ENCODE measurements around the gene UNC45A.

The UNC45A gene, protein sequence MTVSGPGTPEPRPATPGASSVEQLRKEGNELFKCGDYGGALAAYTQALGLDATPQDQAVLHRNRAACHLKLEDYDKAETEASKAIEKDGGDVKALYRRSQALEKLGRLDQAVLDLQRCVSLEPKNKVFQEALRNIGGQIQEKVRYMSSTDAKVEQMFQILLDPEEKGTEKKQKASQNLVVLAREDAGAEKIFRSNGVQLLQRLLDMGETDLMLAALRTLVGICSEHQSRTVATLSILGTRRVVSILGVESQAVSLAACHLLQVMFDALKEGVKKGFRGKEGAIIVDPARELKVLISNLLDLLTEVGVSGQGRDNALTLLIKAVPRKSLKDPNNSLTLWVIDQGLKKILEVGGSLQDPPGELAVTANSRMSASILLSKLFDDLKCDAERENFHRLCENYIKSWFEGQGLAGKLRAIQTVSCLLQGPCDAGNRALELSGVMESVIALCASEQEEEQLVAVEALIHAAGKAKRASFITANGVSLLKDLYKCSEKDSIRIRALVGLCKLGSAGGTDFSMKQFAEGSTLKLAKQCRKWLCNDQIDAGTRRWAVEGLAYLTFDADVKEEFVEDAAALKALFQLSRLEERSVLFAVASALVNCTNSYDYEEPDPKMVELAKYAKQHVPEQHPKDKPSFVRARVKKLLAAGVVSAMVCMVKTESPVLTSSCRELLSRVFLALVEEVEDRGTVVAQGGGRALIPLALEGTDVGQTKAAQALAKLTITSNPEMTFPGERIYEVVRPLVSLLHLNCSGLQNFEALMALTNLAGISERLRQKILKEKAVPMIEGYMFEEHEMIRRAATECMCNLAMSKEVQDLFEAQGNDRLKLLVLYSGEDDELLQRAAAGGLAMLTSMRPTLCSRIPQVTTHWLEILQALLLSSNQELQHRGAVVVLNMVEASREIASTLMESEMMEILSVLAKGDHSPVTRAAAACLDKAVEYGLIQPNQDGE

DNA sequence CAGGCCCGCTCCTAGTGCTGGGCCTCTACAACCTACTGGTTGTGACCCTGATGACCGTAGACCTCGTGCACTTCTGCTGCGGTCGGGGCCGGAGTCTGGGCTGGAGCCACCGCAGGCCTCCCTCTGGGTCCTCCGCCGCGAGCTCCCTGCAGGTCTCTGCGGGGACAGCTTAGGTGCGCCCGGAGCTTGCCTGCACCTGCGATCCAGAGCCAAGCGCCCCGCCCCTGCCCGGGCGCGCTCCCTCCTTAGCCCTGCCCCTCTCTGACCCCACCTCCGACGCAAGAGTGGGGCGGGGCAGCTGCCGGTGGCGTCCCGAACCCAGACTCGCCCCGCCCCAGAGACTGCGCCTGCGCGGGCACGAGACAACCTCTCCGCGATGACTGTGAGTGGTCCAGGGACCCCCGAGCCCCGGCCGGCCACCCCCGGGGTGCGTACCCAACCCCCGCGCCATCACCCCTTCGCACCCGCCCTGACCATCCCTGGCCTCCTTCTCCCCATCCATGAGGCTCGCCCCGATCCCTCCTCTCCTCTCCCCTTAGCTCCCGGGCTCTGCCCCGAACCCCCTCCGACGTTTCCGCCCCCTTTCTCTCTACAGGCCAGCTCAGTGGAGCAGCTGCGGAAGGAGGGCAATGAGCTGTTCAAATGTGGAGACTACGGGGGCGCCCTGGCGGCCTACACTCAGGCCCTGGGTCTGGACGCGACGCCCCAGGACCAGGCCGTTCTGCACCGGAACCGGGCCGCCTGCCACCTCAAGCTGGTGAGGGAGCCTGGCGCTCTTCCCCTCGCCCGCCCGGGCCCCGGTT, at the start of gene UNC45A:
TSS of gene UNC45A (plus strand) at position 337 of the 803 bp plus-strand sequence. CDS start at position 377, 40 bp downstream.
- Histone ChIP-seq H3K4me1 (ENCODE audit: control insufficient read depth, insufficient read depth, low read length) (peaks cover 37% of the 10 kb centered on the region), H3K9ac (ENCODE audit: low read length) (peak within 1 kb of the TSS; percentile 77), H3K4me3 (ENCODE audit: low read length) (peak within 1 kb of the TSS; percentile 57)

DNA sequence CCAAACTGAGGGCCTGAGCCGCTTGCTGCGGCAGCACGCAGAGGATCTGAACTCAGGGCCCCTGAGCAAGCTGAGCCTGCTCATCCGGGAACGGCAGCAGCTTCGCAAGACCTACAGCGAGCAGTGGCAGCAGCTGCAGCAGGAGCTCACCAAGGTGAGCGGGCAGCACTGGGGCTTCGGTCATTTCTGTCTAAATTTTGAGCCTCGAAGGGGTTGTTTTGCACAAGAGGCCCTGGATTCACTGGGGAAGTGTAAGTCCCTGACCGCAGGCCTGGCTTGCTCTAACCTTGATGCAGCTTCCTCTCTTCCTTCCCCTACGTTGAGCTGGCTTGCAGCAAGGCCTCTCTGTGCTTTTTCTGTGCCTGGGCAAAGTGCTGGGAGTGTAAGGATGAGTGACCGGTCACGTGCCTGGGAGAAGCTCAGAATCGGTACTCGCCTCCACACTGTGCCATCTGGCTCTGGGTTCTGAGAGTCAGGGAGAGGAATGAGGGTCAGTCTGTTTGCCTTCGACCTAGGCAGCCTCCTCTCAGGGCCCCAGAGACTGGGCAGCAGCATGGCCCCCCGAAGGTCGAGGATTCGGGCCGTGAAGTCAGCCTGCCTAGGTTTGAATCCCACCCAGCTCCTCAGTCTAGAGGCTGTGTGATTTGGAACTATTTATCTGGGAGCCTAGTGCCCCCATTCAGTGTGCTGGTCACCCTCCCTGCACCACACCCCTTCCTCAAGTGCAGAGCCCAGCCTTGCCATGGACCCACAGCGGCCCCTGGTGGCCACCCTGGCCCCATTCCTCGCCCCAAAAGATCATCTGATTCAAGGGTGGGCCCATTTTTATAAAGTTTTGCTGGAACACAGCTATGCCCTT, 49.4 kb upstream of the UNC45A start:
- H3K36me3 ChIP-seq (ENCODE audit: control insufficient read depth, insufficient read depth, low read length), result peaks cover 8% of the 10 kb centered on the region
- no peak overlapping the region for H3K4me3 ChIP-seq (ENCODE audit: low read length)
- H3K27me3 ChIP-seq (ENCODE audit: control insufficient read depth, insufficient read depth, low read length), result no peaks in the 10 kb centered on the region
- H3K9me3 ChIP-seq (ENCODE audit: control insufficient read depth, low read length), result no peaks in the 10 kb centered on the region
- peaks cover 34% of the 10 kb centered on the region for H3K4me1 ChIP-seq (ENCODE audit: control insufficient read depth, insufficient read depth, low read length)
- H3K9ac ChIP-seq (ENCODE audit: low read length), result peak overlapping the region; percentile 88

More for the DNA sequence above, at the start of gene UNC45A:
- Histone ChIP-seq H3K27me3 (ENCODE audit: control insufficient read depth, insufficient read depth, low read length) (no peaks in the 10 kb centered on the region), H3K9me3 (ENCODE audit: control insufficient read depth, low read length) (no peaks in the 10 kb centered on the region), H3K36me3 (ENCODE audit: control insufficient read depth, insufficient read depth, low read length) (peaks cover 16% of the 10 kb centered on the region)

DNA sequence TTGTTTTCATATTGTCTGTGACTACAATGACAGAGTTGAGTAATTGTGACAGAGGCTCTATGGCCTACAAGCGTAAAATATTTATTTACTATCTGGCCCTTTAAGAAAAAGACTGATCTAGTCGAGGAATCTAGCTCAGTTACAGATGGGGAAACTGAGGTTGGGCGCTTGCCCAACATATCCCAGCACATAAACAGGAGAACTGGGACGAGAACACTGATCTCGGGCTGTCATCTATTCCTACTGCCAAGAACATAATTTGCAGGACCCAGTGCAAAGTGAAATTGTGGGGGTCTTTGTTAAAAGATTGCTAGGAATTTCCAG, 48.8 kb upstream of the UNC45A start:
- peaks cover 8% of the 10 kb centered on the region for H3K36me3 ChIP-seq (ENCODE audit: control insufficient read depth, insufficient read depth, low read length)
- no peak overlapping the region for H3K4me3 ChIP-seq (ENCODE audit: low read length)
- no peak overlapping the region for H3K9ac ChIP-seq (ENCODE audit: low read length)
- peaks cover 34% of the 10 kb centered on the region for H3K4me1 ChIP-seq (ENCODE audit: control insufficient read depth, insufficient read depth, low read length)
- no peaks in the 10 kb centered on the region for H3K27me3 ChIP-seq (ENCODE audit: control insufficient read depth, insufficient read depth, low read length)
- H3K9me3 ChIP-seq (ENCODE audit: control insufficient read depth, low read length), result no peaks in the 10 kb centered on the region

DNA sequence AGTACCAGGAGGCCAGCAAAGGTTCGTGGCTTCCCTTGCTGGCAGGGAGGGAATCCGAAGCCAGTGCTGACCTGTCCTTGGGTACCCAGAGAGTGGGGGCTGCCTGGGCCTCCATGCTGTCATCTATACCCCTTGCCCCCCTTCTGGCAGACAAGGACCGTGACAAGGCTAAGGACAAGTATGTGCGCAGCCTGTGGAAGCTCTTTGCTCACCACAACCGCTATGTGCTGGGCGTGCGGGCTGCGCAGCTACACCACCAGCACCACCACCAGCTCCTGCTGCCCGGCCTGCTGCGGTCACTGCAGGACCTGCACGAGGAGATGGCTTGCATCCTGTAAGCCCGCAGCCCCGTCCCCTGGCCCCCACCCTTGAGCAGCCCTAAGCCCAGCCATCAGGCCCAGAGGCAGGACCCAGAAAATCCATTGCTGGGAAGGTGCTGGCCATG, 48.0 kb upstream of the UNC45A start:
- Histone ChIP-seq H3K9ac (ENCODE audit: low read length) (no peak overlapping the region), H3K4me1 (ENCODE audit: control insufficient read depth, insufficient read depth, low read length) (peaks cover 34% of the 10 kb centered on the region), H3K36me3 (ENCODE audit: control insufficient read depth, insufficient read depth, low read length) (peaks cover 4% of the 10 kb centered on the region), H3K9me3 (ENCODE audit: control insufficient read depth, low read length) (no peaks in the 10 kb centered on the region), H3K27me3 (ENCODE audit: control insufficient read depth, insufficient read depth, low read length) (no peaks in the 10 kb centered on the region), H3K4me3 (ENCODE audit: low read length) (no peak overlapping the region)

DNA sequence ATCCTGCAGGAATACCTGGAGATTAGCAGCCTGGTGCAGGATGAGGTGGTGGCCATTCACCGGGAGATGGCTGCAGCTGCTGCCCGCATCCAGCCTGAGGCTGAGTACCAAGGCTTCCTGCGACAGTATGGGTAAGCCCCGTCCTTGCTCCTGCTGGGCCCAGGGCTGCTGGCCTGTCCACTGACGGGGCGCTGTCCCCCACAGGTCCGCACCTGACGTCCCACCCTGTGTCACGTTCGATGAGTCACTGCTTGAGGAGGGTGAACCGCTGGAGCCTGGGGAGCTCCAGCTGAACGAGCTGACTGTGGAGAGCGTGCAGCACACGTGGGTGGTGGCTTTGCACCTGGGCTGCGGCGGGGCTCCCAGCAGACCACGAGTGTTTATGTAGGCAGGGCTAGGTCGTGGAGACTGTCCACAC, 45.8 kb upstream of the UNC45A start:
- no peak overlapping the region for H3K4me3 ChIP-seq (ENCODE audit: low read length)
- H3K4me1 ChIP-seq (ENCODE audit: control insufficient read depth, insufficient read depth, low read length), result peaks cover 20% of the 10 kb centered on the region
- no peaks in the 10 kb centered on the region for H3K9me3 ChIP-seq (ENCODE audit: control insufficient read depth, low read length)
- no peaks in the 10 kb centered on the region for H3K27me3 ChIP-seq (ENCODE audit: control insufficient read depth, insufficient read depth, low read length)
- H3K9ac ChIP-seq (ENCODE audit: low read length), result no peak overlapping the region
- H3K36me3 ChIP-seq (ENCODE audit: control insufficient read depth, insufficient read depth, low read length), result no peaks in the 10 kb centered on the region

DNA sequence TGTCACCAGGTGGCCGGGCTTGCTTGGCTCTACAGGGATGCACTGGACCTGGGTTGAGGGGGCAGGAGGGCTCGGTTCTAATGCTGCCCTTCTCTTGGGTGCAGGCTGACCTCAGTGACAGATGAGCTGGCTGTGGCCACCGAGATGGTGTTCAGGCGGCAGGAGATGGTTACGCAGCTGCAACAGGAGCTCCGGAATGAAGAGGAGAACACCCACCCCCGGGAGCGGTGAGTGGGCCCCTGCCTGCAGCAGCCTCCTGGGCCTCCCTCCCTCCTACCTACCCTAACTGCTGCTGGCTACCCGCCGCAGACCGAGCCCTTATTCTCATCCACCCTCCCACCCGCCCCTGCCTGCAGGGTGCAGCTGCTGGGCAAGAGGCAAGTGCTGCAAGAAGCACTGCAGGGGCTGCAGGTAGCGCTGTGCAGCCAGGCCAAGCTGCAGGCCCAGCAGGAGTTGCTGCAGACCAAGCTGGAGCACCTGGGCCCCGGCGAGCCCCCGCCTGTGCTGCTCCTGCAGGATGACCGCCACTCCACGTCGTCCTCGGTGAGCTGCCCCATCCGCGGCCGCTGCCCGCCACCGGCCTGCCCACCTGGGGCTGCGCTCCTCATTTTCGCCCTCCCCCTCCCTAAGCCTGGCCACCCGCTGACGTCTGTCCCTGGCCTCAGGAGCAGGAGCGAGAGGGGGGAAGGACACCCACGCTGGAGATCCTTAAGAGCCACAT, 45.2 kb upstream of the UNC45A start:
- Histone ChIP-seq H3K4me1 (ENCODE audit: control insufficient read depth, insufficient read depth, low read length) (peaks cover 14% of the 10 kb centered on the region), H3K36me3 (ENCODE audit: control insufficient read depth, insufficient read depth, low read length) (no peaks in the 10 kb centered on the region), H3K9ac (ENCODE audit: low read length) (no peak overlapping the region), H3K9me3 (ENCODE audit: control insufficient read depth, low read length) (no peaks in the 10 kb centered on the region), H3K27me3 (ENCODE audit: control insufficient read depth, insufficient read depth, low read length) (no peaks in the 10 kb centered on the region), H3K4me3 (ENCODE audit: low read length) (no peak overlapping the region)

DNA sequence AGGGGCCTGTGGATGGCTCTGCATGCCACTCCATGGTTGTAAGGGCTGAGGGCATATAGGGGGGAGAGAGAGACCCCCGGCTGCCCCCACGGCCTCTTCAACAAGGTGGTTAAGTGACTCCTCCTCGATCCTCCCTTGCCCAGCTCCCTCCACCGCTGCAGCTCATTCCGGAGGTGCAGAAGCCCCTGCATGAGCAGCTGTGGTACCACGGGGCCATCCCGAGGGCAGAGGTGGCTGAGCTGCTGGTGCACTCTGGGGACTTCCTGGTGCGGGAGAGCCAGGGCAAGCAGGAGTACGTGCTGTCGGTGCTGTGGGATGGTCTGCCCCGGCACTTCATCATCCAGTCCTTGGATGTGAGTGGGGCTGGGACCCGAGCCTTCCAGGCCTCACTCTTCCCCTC, 44.2 kb upstream of the UNC45A start:
- Histone ChIP-seq H3K36me3 (ENCODE audit: control insufficient read depth, insufficient read depth, low read length) (no peaks in the 10 kb centered on the region), H3K9ac (ENCODE audit: low read length) (no peak overlapping the region), H3K9me3 (ENCODE audit: control insufficient read depth, low read length) (no peaks in the 10 kb centered on the region)

DNA sequence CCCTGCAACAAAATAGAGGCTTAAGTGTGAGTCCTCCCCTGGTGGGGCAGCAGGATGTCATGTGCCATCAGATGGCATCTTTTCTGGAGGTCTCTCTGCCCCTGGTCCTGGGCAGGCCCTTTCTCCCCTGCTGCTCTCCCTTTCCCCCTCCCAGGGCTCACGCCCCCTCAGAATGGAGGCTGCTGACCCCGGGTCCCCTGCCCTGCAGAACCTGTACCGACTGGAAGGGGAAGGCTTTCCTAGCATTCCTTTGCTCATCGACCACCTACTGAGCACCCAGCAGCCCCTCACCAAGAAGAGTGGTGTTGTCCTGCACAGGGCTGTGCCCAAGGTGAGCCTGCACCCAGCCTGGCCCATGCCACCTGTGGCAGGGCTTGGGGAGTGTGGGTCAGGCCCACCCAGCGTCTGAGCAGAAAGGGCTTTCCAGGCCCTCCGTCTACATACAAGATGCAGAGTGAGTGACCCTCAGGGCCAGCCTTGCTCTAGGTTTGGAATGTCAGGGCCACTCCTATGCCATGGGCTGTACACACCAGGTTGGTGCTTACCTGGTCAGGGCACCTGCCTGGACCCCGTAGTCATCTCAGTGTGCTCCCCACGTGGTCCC, 43.6 kb upstream of the UNC45A start:
- Histone ChIP-seq H3K36me3 (ENCODE audit: control insufficient read depth, insufficient read depth, low read length) (no peaks in the 10 kb centered on the region), H3K27me3 (ENCODE audit: control insufficient read depth, insufficient read depth, low read length) (no peaks in the 10 kb centered on the region), H3K9me3 (ENCODE audit: control insufficient read depth, low read length) (no peaks in the 10 kb centered on the region), H3K4me1 (ENCODE audit: control insufficient read depth, insufficient read depth, low read length) (no peaks in the 10 kb centered on the region), H3K4me3 (ENCODE audit: low read length) (no peak overlapping the region), H3K9ac (ENCODE audit: low read length) (no peak overlapping the region)

More for the DNA sequence above, 44.2 kb upstream of the UNC45A start:
- Histone ChIP-seq H3K27me3 (ENCODE audit: control insufficient read depth, insufficient read depth, low read length) (no peaks in the 10 kb centered on the region), H3K4me3 (ENCODE audit: low read length) (no peak overlapping the region), H3K4me1 (ENCODE audit: control insufficient read depth, insufficient read depth, low read length) (peaks cover 5% of the 10 kb centered on the region)

DNA sequence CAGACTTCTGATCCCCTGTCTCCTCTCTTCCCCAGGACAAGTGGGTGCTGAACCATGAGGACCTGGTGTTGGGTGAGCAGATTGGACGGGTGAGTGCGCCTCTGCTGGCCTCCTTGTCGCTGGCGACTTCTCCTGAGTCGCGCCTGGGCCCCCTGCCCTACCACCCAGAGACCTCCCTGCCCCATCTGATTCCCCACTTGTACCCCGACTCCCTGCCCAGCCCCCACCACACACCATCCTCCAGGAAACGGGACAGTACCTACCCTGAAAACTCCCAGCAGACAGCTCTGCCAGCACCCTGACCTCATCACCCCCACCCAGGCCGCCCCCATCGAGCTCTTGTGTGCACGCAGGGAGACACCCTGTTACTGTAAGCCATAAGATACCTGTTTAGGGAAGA, 43.1 kb upstream of the UNC45A start:
- no peaks in the 10 kb centered on the region for H3K9me3 ChIP-seq (ENCODE audit: control insufficient read depth, low read length)
- H3K27me3 ChIP-seq (ENCODE audit: control insufficient read depth, insufficient read depth, low read length), result no peaks in the 10 kb centered on the region
- no peaks in the 10 kb centered on the region for H3K4me1 ChIP-seq (ENCODE audit: control insufficient read depth, insufficient read depth, low read length)
- no peaks in the 10 kb centered on the region for H3K36me3 ChIP-seq (ENCODE audit: control insufficient read depth, insufficient read depth, low read length)
- no peak overlapping the region for H3K4me3 ChIP-seq (ENCODE audit: low read length)
- H3K9ac ChIP-seq (ENCODE audit: low read length), result no peak overlapping the region

DNA sequence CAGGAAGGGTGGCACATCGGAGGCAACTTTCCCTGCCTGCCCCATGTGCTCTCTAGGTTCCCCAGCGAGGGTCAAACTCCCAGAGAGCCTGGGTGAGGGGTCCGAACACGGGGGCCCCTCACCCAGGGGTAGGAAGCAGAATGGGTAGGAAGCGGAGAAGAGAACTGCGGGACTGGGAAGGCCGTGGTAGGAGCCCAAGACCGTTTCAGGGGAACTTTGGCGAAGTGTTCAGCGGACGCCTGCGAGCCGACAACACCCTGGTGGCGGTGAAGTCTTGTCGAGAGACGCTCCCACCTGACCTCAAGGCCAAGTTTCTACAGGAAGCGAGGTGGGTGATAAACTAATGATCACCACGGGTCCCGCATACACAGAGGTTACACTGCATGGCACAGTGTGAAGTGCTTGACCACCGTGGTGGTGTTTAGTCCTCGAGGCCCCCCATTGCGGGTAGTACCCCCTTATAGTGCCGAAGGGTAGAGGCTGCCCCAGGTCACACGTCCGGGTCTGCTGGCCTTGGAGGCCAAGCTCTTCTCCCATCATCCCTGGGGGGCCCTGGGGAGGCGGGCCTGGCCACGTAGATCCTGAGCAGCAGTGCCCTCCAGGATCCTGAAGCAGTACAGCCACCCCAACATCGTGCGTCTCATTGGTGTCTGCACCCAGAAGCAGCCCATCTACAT, 42.4 kb upstream of the UNC45A start:
- H3K4me3 ChIP-seq (ENCODE audit: low read length), result no peak overlapping the region
- no peak overlapping the region for H3K9ac ChIP-seq (ENCODE audit: low read length)
- no peaks in the 10 kb centered on the region for H3K9me3 ChIP-seq (ENCODE audit: control insufficient read depth, low read length)
- H3K36me3 ChIP-seq (ENCODE audit: control insufficient read depth, insufficient read depth, low read length), result no peaks in the 10 kb centered on the region
- H3K4me1 ChIP-seq (ENCODE audit: control insufficient read depth, insufficient read depth, low read length), result no peaks in the 10 kb centered on the region
- no peaks in the 10 kb centered on the region for H3K27me3 ChIP-seq (ENCODE audit: control insufficient read depth, insufficient read depth, low read length)

Measured in mucosa of stomach (tissue), 1 donor.